Fibroblast of peridontal ligament (primary cell): ENCODE data around the gene HSD11B1L.
A peak's percentile ranks its signal among the peaks of the same experiment; 100 is the strongest.

ENCODE experiments used
- DNase-seq: peaks from one replicate; pipeline ENCODE4 v3.0.0-alpha.2; 2010; ENCODE audit errors: extremely low read depth

HSD11B1L gene

GRCh38 chr19:5667751-5668271 is 13.0 kb upstream of the HSD11B1L start:
- no peak for DNase-seq

GRCh38 chr19:5669212-5669611 is 11.6 kb upstream of the HSD11B1L start:
- no peak for DNase-seq

- DNase-seq: no peak
These were observed 9.2 kb upstream of the HSD11B1L start for GRCh38 chr19:5671600-5671999.

GRCh38 chr19:5672708-5673459 is 7.9 kb upstream of the HSD11B1L start:
- no peak for DNase-seq

- DNase-seq: no peak
These were observed 7.1 kb upstream of the HSD11B1L start for GRCh38 chr19:5673752-5674151.

GRCh38 chr19:5674714-5675113 is 6.1 kb upstream of the HSD11B1L start:
- no peak for DNase-seq

GRCh38 chr19:5676105-5676771 is 4.6 kb upstream of the HSD11B1L start:
- no peak for DNase-seq

GRCh38 chr19:5676772-5677105 is 4.1 kb upstream of the HSD11B1L start:
- DNase-seq: no peak

- no peak for DNase-seq
These were observed 3.7 kb upstream of the HSD11B1L start for GRCh38 chr19:5677136-5677535.

GRCh38 chr19:5677580-5677979 is 3.2 kb upstream of the HSD11B1L start:
- no peak for DNase-seq

GRCh38 chr19:5678071-5678718 is 2.6 kb upstream of the HSD11B1L start:
- DNase-seq: no peak

- no peak for DNase-seq
These were observed 1.3 kb upstream of the HSD11B1L start for GRCh38 chr19:5679289-5680083.

- no peak for DNase-seq
These were observed 767 bp upstream of the HSD11B1L start for GRCh38 chr19:5680084-5680436.

- no peak for DNase-seq
These were observed 722 bp downstream of the HSD11B1L start for GRCh38 chr19:5681391-5682106.

- DNase-seq: no peak
These were observed 1.3 kb downstream of the HSD11B1L start for GRCh38 chr19:5682107-5682482.

- DNase-seq: no peak
These were observed 2.5 kb downstream of the HSD11B1L start for GRCh38 chr19:5683177-5683886.

GRCh38 chr19:5684694-5685430 is 4.0 kb downstream of the HSD11B1L start:
- no peak for DNase-seq

- DNase-seq: no peak
These were observed 5.5 kb downstream of the HSD11B1L start for GRCh38 chr19:5686326-5686646.

GRCh38 chr19:5686647-5687359 is 6.0 kb downstream of the HSD11B1L start:
- DNase-seq: peak; percentile 85
